Natural killer cell (primary cell): ENCODE measurements around the gene CRYBA4. TPM values are rescaled to one million over a fixed set of nuclear protein-coding genes. Genes with fewer than 3 reads are reported as not detected.

Experiments used
- ATAC-seq, 3 donors: fragments of 150-1000 bp in 2 of 3; fragments of 200-7000 bp in 1 of 3; cut with Tn5 transposase; 1 replicate in 1 of 3; 2 replicates in 2 of 3; pipeline ENCODE4 v1.10.0; 2021; ENCODE audit warnings: mild to moderate bottlenecking in 2 of 3, moderate library complexity in 2 of 3
- DNase-seq, 2 donors: peaks; one replicate each; pipeline versions ENCODE4 v3.0.0 to v3.0.0-alpha.2; 2013 to 2021; ENCODE audit warnings: mixed read lengths in 1 of 2
- H3K27ac ChIP-seq: one replicate; pipeline ENCODE4 v1.5.1; 2013; ENCODE audit warnings: mild to moderate bottlenecking, low read length
- H3K27me3 ChIP-seq: one replicate; pipeline ENCODE4 v1.6.1; 2013; ENCODE audit warnings: low read length; ENCODE audit not compliant: control insufficient read depth, insufficient read depth
- H3K36me3 ChIP-seq: one replicate; pipeline ENCODE4 v1.6.1; 2013; ENCODE audit warnings: low read length; ENCODE audit not compliant: control insufficient read depth, insufficient read depth
- H3K4me1 ChIP-seq: one replicate; pipeline ENCODE4 v1.6.1; 2013; ENCODE audit warnings: low read length; ENCODE audit not compliant: control insufficient read depth, insufficient read depth
- H3K4me3 ChIP-seq: one replicate; pipeline ENCODE4 v1.5.1; 2013; ENCODE audit warnings: low read length
- H3K9me3 ChIP-seq: one replicate; pipeline ENCODE4 v1.6.1; 2013; ENCODE audit warnings: low read length; ENCODE audit not compliant: control insufficient read depth, insufficient read depth
- H3K27ac Mint-ChIP-seq, 2 donors: one replicate each; pipeline ENCODE4 v1.8.0; 2022; ENCODE audit warnings: mild to moderate bottlenecking in 2 of 2, mixed read lengths in 2 of 2, moderate library complexity in 1 of 2
- H3K27me3 Mint-ChIP-seq, 2 donors: one replicate each; pipeline ENCODE4 v1.8.0; 2022; ENCODE audit warnings: low read depth in 2 of 2, mixed read lengths in 2 of 2
- H3K36me3 Mint-ChIP-seq: one replicate; pipeline ENCODE4 v1.8.0; 2022; ENCODE audit warnings: mixed read lengths
- H3K4me1 Mint-ChIP-seq, 2 donors: one replicate each; pipeline ENCODE4 v1.8.0; 2022; ENCODE audit warnings: mixed read lengths in 2 of 2
- H3K4me3 Mint-ChIP-seq: one replicate; pipeline ENCODE4 v1.8.0; 2022; ENCODE audit warnings: mild to moderate bottlenecking, moderate library complexity, mixed read lengths
- H3K9me3 Mint-ChIP-seq, 2 donors: one replicate each; pipeline ENCODE4 v1.8.0; 2022; ENCODE audit warnings: mixed read lengths in 2 of 2
- CTCF ChIP-seq: fragments of 200-600 bp; IDR thresholded peaks from one replicate; pipeline ENCODE4 v1.8.0; 2022; ENCODE audit warnings: antibody characterized with exemption
- WGBS: methylation state at CpG from one replicate; pipeline ENCODE4 v1.1.7; 2013; ENCODE audit warnings: missing lambda C conversion rate; ENCODE audit not compliant: insufficient coverage; 5-methylcytosine and 5-hydroxymethylcytosine counted together
- intact Hi-C: fragments of 100-400 bp; cut with micrococcal nuclease; formaldehyde crosslinking; loops from one replicate; pipeline ENCODE4 v1.14.2; 2022
- total RNA-seq, 4 donors: library from RNA; stranded (reverse); fragments of 120-200 nt in 1 of 4; gene quantifications; one replicate each; pipeline versions ENCODE4 v1.2.3 to v1.2.4, GENCODE V29; 2013 to 2022

Gene CRYBA4
- total RNA-seq, 3 donors from 2014 or later (not counting 1 experiment from before 2014, with no cell fraction given) = 0.59 TPM; not detected in 2

- TF ChIP-seq CTCF = no peak
- H3K27me3 Mint-ChIP-seq = peaks cover 0 to under 1% of the 10 kb centered on the region in 2 donors
- peaks cover 29% of the 10 kb centered on the region for H3K4me1 ChIP-seq
- H3K36me3 ChIP-seq = no peaks in the 10 kb centered on the region
- H3K9me3 Mint-ChIP-seq = no peaks in the 10 kb centered on the region
- peaks cover 28 to 32% of the 10 kb centered on the region in 2 donors for H3K4me1 Mint-ChIP-seq
- no peak overlapping the region for H3K27ac ChIP-seq
- intact Hi-C loops = no loop called here
- peaks cover 2% of the 10 kb centered on the region for H3K27me3 ChIP-seq
- 82% methylated on average over 10 of the region's 10 CpGs for WGBS
- H3K36me3 Mint-ChIP-seq = no peaks in the 10 kb centered on the region
- H3K4me3 Mint-ChIP-seq = no peak overlapping the region
- H3K9me3 ChIP-seq = no peaks in the 10 kb centered on the region
- no peak overlapping the region for H3K27ac Mint-ChIP-seq
- ATAC-seq (no peak), DNase-seq (no peak)
- H3K4me3 ChIP-seq = no peak overlapping the region
Observed at GRCh38 chr22:26651815-26652214, 30.1 kb downstream of the CRYBA4 start.

DNA sequence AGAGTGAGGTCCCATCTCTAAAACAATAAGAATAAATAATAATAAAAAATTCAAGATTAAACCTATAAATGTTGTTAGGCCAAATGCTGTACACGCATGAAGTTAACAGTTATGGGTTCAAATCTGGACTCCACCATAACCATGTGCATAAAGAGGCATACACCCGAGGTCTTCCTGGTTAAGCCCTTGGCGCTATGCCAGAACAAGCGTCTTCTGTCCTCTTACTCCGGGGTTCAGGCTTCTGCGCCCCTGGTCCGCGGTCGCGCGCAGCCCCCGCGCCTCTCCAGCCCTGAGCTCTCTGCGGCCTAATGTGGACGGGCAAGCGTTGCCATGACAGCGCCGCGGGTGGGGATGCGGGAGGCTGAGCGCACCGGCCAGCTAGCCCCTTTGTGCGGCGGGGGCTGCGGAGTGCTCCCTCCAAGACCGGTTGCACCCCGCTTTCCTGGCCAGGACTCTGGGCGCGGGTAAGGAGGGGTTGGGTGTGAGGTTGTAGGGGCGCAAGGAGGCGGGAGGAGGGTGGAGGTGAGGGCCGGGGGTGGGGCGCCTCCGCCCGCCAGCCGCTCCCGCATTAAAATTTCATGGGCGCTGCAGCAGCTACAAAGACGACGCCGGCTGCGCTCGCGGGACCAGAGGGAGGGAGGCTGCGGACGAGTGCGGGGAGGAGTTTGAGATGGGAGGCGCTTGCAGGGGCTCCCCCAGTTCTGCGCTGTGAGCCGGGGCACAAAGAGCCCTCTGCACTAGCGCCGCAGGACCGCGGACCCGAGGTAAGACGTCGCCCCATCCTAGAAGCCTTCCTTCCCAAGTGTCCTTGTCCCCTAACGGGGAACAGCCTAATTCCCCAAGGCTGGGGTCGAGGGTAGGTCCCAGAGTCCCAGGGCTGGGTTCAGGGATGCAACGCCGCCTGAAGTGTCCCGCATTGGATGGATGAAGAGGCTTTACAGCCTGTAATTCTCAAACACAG, 35.4 kb downstream of the CRYBA4 start, which contains the start of gene MIAT:
Gene MIAT, plus strand, starts transcription at position 698 of the 961 bp plus-strand sequence.
- Histone ChIP-seq H3K4me3 (peak within 1 kb of the TSS; percentile 42), H3K36me3 (no peaks in the 10 kb centered on the region), H3K4me1 (peaks cover 29% of the 10 kb centered on the region), H3K9me3 (no peaks in the 10 kb centered on the region), H3K27me3 (peaks cover 6% of the 10 kb centered on the region), H3K27ac (no peak within 1 kb of the TSS)
- peaks cover 18 to 33% of the 10 kb centered on the region in 2 donors for H3K4me1 Mint-ChIP-seq
- peaks cover 0 to 8% of the 10 kb centered on the region in 2 donors for H3K27me3 Mint-ChIP-seq
- H3K36me3 Mint-ChIP-seq = no peaks in the 10 kb centered on the region
- ATAC-seq (peak; percentile 86 to 91 (median 90)), DNase-seq (peak; percentile 62 to 86)
- H3K9me3 Mint-ChIP-seq = no peaks in the 10 kb centered on the region
- H3K4me3 Mint-ChIP-seq = peak within 1 kb of the TSS; percentile 90
- intact Hi-C loops = loop anchor here (2.0 kb wide), 1 partner anchor 14 kb away; no protein-coding TSS in a partner anchor
- TF ChIP-seq CTCF = no peak
- 2% methylated on average over 61 of the region's 62 CpGs for WGBS
- peak within 1 kb of the TSS; percentile 77 to 88 for H3K27ac Mint-ChIP-seq

DNA sequence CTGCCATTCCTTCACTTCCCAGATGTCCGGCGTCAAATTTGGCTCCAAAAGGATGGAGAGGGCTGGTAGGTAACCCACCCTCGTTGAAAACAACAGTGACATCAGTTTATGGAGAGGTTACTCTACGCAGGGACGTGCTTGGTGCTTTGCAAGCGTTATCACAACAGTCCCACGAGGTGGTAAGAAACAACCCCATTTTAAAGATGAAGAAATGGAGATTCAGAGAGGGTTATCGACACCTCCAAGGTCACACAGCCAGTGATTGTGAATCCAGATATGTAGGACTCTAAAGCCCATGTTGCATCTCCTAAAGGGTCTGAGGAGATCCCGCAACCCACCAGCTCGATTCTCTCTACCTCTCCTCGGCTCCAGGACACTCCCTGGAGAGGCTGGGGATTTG, 36.4 kb downstream of the CRYBA4 start:
- peak overlapping the region; percentile 90 for H3K4me3 Mint-ChIP-seq

More for the DNA sequence above, 36.4 kb downstream of the CRYBA4 start:
- intact Hi-C loops = loop anchor here (1.0 kb wide), 1 partner anchor 9 kb away; no protein-coding TSS in a partner anchor
- peak in 2 of 3 donors; percentile 32 to 46 for ATAC-seq
- peak in 1 of 2 donors; percentile 53 for DNase-seq
- Mint-ChIP-seq H3K36me3 (no peaks in the 10 kb centered on the region), H3K9me3 (no peaks in the 10 kb centered on the region), H3K4me1 (peaks cover 22 to 33% of the 10 kb centered on the region in 2 donors), H3K27ac (peak overlapping the region; percentile 77 to 88), H3K27me3 (peaks cover 0 to 8% of the 10 kb centered on the region in 2 donors)
- Histone ChIP-seq H3K27ac (no peak overlapping the region), H3K4me3 (peak overlapping the region; percentile 42), H3K9me3 (no peaks in the 10 kb centered on the region), H3K36me3 (no peaks in the 10 kb centered on the region), H3K4me1 (peaks cover 29% of the 10 kb centered on the region), H3K27me3 (peaks cover 6% of the 10 kb centered on the region)
- TF ChIP-seq CTCF = no peak
- 3% methylated on average over 8 of the region's 11 CpGs for WGBS
